ENCODE data around the gene LYST.

DNA sequence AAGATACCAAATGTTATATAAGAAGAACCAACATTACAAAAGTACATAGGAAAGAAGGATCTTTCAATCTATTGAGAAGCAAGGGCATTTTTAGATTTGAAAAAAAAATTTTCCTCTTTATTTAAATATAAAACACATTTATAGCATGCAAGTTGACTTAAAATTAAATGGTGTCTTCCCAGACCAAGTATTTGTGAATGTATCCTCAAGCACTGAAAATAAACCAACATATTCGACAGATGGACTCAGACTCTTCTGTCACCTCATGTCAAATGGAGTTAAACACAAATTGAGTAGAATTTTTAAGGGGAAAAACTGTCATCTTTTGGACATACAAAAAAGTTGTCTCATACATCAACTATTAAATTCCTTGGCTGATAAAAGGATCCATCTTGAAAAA, 140.1 kb downstream of the LYST start:
- TF ChIP-seq, protein P1, sequence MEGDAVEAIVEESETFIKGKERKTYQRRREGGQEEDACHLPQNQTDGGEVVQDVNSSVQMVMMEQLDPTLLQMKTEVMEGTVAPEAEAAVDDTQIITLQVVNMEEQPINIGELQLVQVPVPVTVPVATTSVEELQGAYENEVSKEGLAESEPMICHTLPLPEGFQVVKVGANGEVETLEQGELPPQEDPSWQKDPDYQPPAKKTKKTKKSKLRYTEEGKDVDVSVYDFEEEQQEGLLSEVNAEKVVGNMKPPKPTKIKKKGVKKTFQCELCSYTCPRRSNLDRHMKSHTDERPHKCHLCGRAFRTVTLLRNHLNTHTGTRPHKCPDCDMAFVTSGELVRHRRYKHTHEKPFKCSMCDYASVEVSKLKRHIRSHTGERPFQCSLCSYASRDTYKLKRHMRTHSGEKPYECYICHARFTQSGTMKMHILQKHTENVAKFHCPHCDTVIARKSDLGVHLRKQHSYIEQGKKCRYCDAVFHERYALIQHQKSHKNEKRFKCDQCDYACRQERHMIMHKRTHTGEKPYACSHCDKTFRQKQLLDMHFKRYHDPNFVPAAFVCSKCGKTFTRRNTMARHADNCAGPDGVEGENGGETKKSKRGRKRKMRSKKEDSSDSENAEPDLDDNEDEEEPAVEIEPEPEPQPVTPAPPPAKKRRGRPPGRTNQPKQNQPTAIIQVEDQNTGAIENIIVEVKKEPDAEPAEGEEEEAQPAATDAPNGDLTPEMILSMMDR (IDR thresholded peaks at IDR 0.05): no peak
- TF ChIP-seq POLR2AphosphoS5 (IDR thresholded peaks at IDR 0.05) (no peak), POLR2A (IDR thresholded peaks at IDR 0.05) (no peak)

Data from sigmoid colon (tissue), 4 donors.